Left colon (tissue), 2 donors: ENCODE results near the gene GPNMB. TPM values are rescaled to one million over a fixed set of nuclear protein-coding genes. Genes with fewer than 3 reads are reported as not detected.
A peak's percentile ranks its signal among the peaks of the same experiment; 100 is the strongest.
"Not testable (repeated sequence)": the region's sequence is repeated elsewhere in the genome, so short reads cannot be mapped to it uniquely, and the experiment has no call there.

ENCODE experiments used
- ATAC-seq: fragments of 200-7000 bp; cut with Tn5 transposase; one replicate; pipeline ENCODE4 v1.9.1; 2020; ENCODE audit warnings: mild to moderate bottlenecking, moderate library complexity
- DNase-seq, 2 donors: peaks; one replicate each; pipeline ENCODE4 v3.0.0-alpha.2; 2020
- intact Hi-C, 2 donors: fragments of 100-400 bp; cut with DNase I in 1 of 2; cut with micrococcal nuclease in 1 of 2; formaldehyde crosslinking; loops; one replicate each; pipeline versions ENCODE4 v1.11.2 to v1.14.0; 2022; cut with DNase I, micrococcal nuclease
- total RNA-seq, 2 donors: library from RNA; stranded (reverse); fragmentation: NEBNext Ultra II Directional; extraction: Animal tissue kit (Norgen Biotek cat#: 25700); gene quantifications; one replicate each; pipeline ENCODE4 v1.2.1, GENCODE V29; 2021
- donor health status: DM: no; HTN: no; CAD: no.
- donor health status: DM: yes; HTN: yes; CAD: no.

Gene GPNMB
- total RNA-seq, 2 donors from 2014 or later: 15.0 to 67.8 TPM

GRCh38 chr7:23292623-23293022 is 46.0 kb downstream of the GPNMB start:
- DNase-seq (no peak), ATAC-seq (no peak)
- intact Hi-C loops: no loop called here

- DNase-seq (no peak), ATAC-seq (no peak)
- intact Hi-C loops: no loop called here
Observed at GRCh38 chr7:23293500-23294073, 47.0 kb downstream of the GPNMB start.

GRCh38 chr7:23294549-23295400 is 48.2 kb downstream of the GPNMB start:
- intact Hi-C loops: no loop called here
- ATAC-seq: no peak

GRCh38 chr7:23295401-23295697 is 48.8 kb downstream of the GPNMB start:
- intact Hi-C loops: no loop called here
- DNase-seq: no peak
- ATAC-seq: no peak

More at GRCh38 chr7:23294549-23295400, 48.2 kb downstream of the GPNMB start:
- DNase-seq: no peak

GRCh38 chr7:23298141-23298881 is 51.7 kb downstream of the GPNMB start:
- ATAC-seq: no peak
- peak in 1 of 2 donors; percentile 18 for DNase-seq

GRCh38 chr7:23298885-23299769 is 52.6 kb downstream of the GPNMB start, which contains the start of gene MALSU1:
TSS of gene MALSU1 (plus strand) at chr7:23299339. CDS start at chr7:23299353, 14 bp downstream.
- intact Hi-C loops: no loop called here

More at GRCh38 chr7:23298141-23298881, 51.7 kb downstream of the GPNMB start:
- intact Hi-C loops: no loop called here

GRCh38 chr7:23299770-23300300 is 53.3 kb downstream of the GPNMB start:
- no peak for ATAC-seq
- intact Hi-C loops: no loop called here
- DNase-seq: no peak

More at GRCh38 chr7:23298885-23299769, 52.6 kb downstream of the GPNMB start, which contains the start of gene MALSU1:
- peak; percentile 100 for ATAC-seq
- peak; percentile 96 to 99 for DNase-seq

GRCh38 chr7:23306936-23307521 is 60.5 kb downstream of the GPNMB start:
- DNase-seq: no peak
- no peak for ATAC-seq
- intact Hi-C loops: no loop called here

GRCh38 chr7:23308754-23309153 is 62.2 kb downstream of the GPNMB start:
- DNase-seq: no peak
- intact Hi-C loops: no loop called here
- no peak for ATAC-seq

GRCh38 chr7:23312141-23312540 is 65.6 kb downstream of the GPNMB start:
- DNase-seq, intact Hi-C loops, ATAC-seq: not testable (repeated sequence)

- DNase-seq (no peak), ATAC-seq (no peak)
- intact Hi-C loops: no loop called here
Observed at GRCh38 chr7:23315366-23315765, 68.8 kb downstream of the GPNMB start.

Other genes starting within 250 kb of the GPNMB start
- 1 to 10 TPM; 6.3 to 8.0 TPM for gene HYCC1, start 232.6 kb upstream of the GPNMB start, total RNA-seq
- 10 to 100 TPM; 14.4 to 17.8 TPM for gene KLHL7, start 141.0 kb upstream of the GPNMB start, total RNA-seq
- 10 to 100 TPM; 21.1 to 30.8 TPM for gene NUP42, start 64.7 kb upstream of the GPNMB start, total RNA-seq
- 10 to 100 TPM; 32.3 to 35.1 TPM for gene MALSU1, start 52.6 kb downstream of the GPNMB start, total RNA-seq
- under 1 TPM in 1 of 2 donors, not detected in 1; 0.53 TPM for gene IGF2BP3, start 223.7 kb downstream of the GPNMB start, total RNA-seq